SK-N-SH (cell line): ENCODE measurements around the gene DENND1A. TPM values are rescaled to one million over a fixed set of nuclear protein-coding genes. Genes with fewer than 3 reads are reported as not detected.

Experiments used
- CTCF ChIA-PET: fragments of 300-600, 350-600 bp; formaldehyde crosslinking; extraction: SDS; loops from one replicate; lab custom pipeline; 2021; lab: Yijun Ruan, JAX
- POLR2A ChIA-PET: fragments of 350-600 bp; sonication (Branson Sonifier 250); formaldehyde crosslinking; extraction: SDS; loops from one replicate; lab custom pipeline; 2020; ENCODE audit warnings: antibody characterized with exemption, inconsistent platforms; lab: Yijun Ruan, JAX
- DNase-seq: peaks from one replicate; pipeline ENCODE4 v3.0.0; 2012
- H2AFZ ChIP-seq: fragments of 200-600 bp; sonication (generic); 2 replicates; pipeline ENCODE4 v1.8.1; 2016; ENCODE audit warnings: antibody characterized with exemption, mild to moderate bottlenecking, low read depth
- H3F3A ChIP-seq: fragments of 200-600 bp; sonication (generic); replicated peaks from 2 replicates; pipeline ENCODE3; 2016; ENCODE audit warnings: antibody characterized with exemption, mild to moderate bottlenecking; ENCODE audit not compliant: insufficient read depth
- H3K27ac ChIP-seq, 2 experiments: fragments of 200-500 bp in 1 of 2; fragments of 200-600 bp in 1 of 2; sonication (Bioruptor generic) in 1 of 2; sonication (generic), shearing (Covaris generic) in 1 of 2; 2 replicates each; pipeline versions ENCODE4 v1.5.1 to v1.6.1; 2014 to 2016; ENCODE audit warnings: low read depth in 2 of 2, inconsistent platforms in 1 of 2, low read length in 1 of 2, mild to moderate bottlenecking in 1 of 2, mixed read lengths in 1 of 2
- H3K27me3 ChIP-seq: fragments of 200-600 bp; sonication (generic), shearing (Covaris generic); 2 replicates; pipeline ENCODE4 v1.6.1; 2016; ENCODE audit warnings: mixed run types; ENCODE audit not compliant: insufficient read depth
- H3K36me3 ChIP-seq, 2 experiments: fragments of 200-500 bp in 1 of 2; fragments of 200-600 bp in 1 of 2; sonication (Bioruptor generic) in 1 of 2; sonication (generic) in 1 of 2; replicated peaks in 1 of 2; 2 replicates each; pipeline versions ENCODE3 to v1.5.1; 2014 to 2016; ENCODE audit warnings: low read length in 1 of 2, mild to moderate bottlenecking in 1 of 2; ENCODE audit not compliant: insufficient read depth in 2 of 2, control insufficient read depth in 1 of 2
- H3K4me1 ChIP-seq, 2 experiments: fragments of 200-500 bp in 1 of 2; fragments of 200-600 bp in 1 of 2; sonication (Bioruptor generic) in 1 of 2; sonication (generic), shearing (Covaris generic) in 1 of 2; 2 replicates each; pipeline versions ENCODE4 v1.5.1 to v1.6.1; 2014 to 2016; ENCODE audit warnings: low read depth in 1 of 2, low read length in 1 of 2, mixed run types in 1 of 2; ENCODE audit not compliant: insufficient read depth in 2 of 2, control insufficient read depth in 1 of 2
- H3K4me2 ChIP-seq: fragments of 200-600 bp; sonication (generic), shearing (Covaris generic); 2 replicates; pipeline ENCODE4 v1.6.1; 2017; ENCODE audit warnings: mixed run types
- H3K4me3 ChIP-seq, 2 experiments: fragments of 200-500 bp in 1 of 2; fragments of 200-600 bp in 1 of 2; sonication (Bioruptor generic) in 1 of 2; sonication (generic), shearing (Covaris generic) in 1 of 2; 2 replicates each; pipeline versions ENCODE4 v1.5.1 to v1.8.1; 2014 to 2016; ENCODE audit warnings: low read depth in 2 of 2, inconsistent platforms in 1 of 2, low read length in 1 of 2, mild to moderate bottlenecking in 1 of 2, mixed read lengths in 1 of 2, moderate library complexity in 1 of 2
- H3K79me2 ChIP-seq: fragments of 200-600 bp; sonication (generic); 2 replicates; pipeline ENCODE4 v1.8.1; 2017; ENCODE audit warnings: mild to moderate bottlenecking; ENCODE audit not compliant: insufficient read depth
- H3K9ac ChIP-seq: fragments of 200-600 bp; sonication (generic); 2 replicates; pipeline ENCODE4 v1.6.1; 2017; ENCODE audit warnings: mixed run types
- H3K9me2 ChIP-seq: fragments of 200-600 bp; sonication (generic); 2 replicates; pipeline ENCODE4 v1.6.1; 2017; ENCODE audit warnings: mixed run types
- H3K9me3 ChIP-seq: fragments of 200-600 bp; sonication (generic); 2 replicates; pipeline ENCODE4 v1.6.1; 2017; ENCODE audit warnings: mixed run types, mild to moderate bottlenecking, moderate library complexity
- H4K20me1 ChIP-seq: fragments of 200-600 bp; sonication (generic); 2 replicates; pipeline ENCODE4 v1.6.1; 2017; ENCODE audit warnings: mild to moderate bottlenecking, mixed run types; ENCODE audit not compliant: insufficient read depth
- ELF1 ChIP-seq: IDR thresholded peaks from 2 replicates; pipeline ENCODE4 v1.4.0; 2012
- FOSL2 ChIP-seq: IDR thresholded peaks from 2 replicates; pipeline ENCODE4 v1.4.0; 2012; ENCODE audit warnings: low read depth, mild to moderate bottlenecking, moderate library complexity, borderline replicate concordance
- MAX ChIP-seq: IDR thresholded peaks from 2 replicates; pipeline ENCODE4 v1.4.0; 2012; ENCODE audit warnings: low read depth
- NFIC ChIP-seq: IDR thresholded peaks from 2 replicates; pipeline ENCODE4 v1.4.0; 2012; ENCODE audit warnings: borderline replicate concordance
- NRF1 ChIP-seq: IDR thresholded peaks from 2 replicates; pipeline ENCODE4 v1.6.1; 2012; ENCODE audit warnings: low read depth, mild to moderate bottlenecking, low read length
- POLR2AphosphoS5 ChIP-seq: IDR thresholded peaks from 2 replicates; pipeline ENCODE4 v1.6.1; 2012; ENCODE audit warnings: low read depth, low read length
- RAD21 ChIP-seq: IDR thresholded peaks from 2 replicates; pipeline ENCODE4 v1.6.1; 2012; ENCODE audit warnings: mild to moderate bottlenecking, low read length
- RCOR1 ChIP-seq: fragments of 150-350 bp; IDR thresholded peaks from 2 replicates; pipeline ENCODE4 v1.6.1; 2017; ENCODE audit warnings: antibody characterized with exemption, low read length
- RXRA ChIP-seq: IDR thresholded peaks from 2 replicates; pipeline ENCODE4 v1.4.0; 2012; ENCODE audit warnings: low read depth, mild to moderate bottlenecking, borderline replicate concordance
- TAF1 ChIP-seq: IDR thresholded peaks from 2 replicates; pipeline ENCODE4 v1.6.1; 2012; ENCODE audit warnings: low read depth, mild to moderate bottlenecking, low read length, moderate library complexity, borderline replicate concordance
- TCF12 ChIP-seq: IDR thresholded peaks from 2 replicates; pipeline ENCODE4 v1.4.0; 2012
- ZBTB33 ChIP-seq: IDR thresholded peaks from 2 replicates; pipeline ENCODE4 v1.4.0; 2012; ENCODE audit warnings: low read depth, borderline replicate concordance
- whole genome bisulfite sequencing: methylation state at CpG from one replicate; pipeline ENCODE4 v1.1.6; 2017; ENCODE audit warnings: low lambda C conversion rate; 5-methylcytosine and 5-hydroxymethylcytosine counted together
- polyA plus RNA-seq, 3 experiments: library from polyadenylated mRNA; depleted of rRNA; stranded (reverse); fragments of >200 nt; gene quantifications; 2 replicates each; pipeline ENCODE4 v1.2.3, GENCODE V29; 2012
- TF ChIP-seq, protein P1 (sequence below): IDR thresholded peaks from 2 replicates; pipeline ENCODE4 v1.6.1; 2012; ENCODE audit warnings: mild to moderate bottlenecking, low read depth, low read length, moderate library complexity
- TF ChIP-seq, protein P2 (sequence below): fragments of 150-350 bp; IDR thresholded peaks from 2 replicates; pipeline ENCODE4 v1.6.1; 2016; ENCODE audit warnings: mild to moderate bottlenecking, low read depth, low read length

The DENND1A gene
- polyA plus RNA-seq, 1 of the 3 experiments (the other 2 are of a cell fraction): 25.4 TPM

DNA sequence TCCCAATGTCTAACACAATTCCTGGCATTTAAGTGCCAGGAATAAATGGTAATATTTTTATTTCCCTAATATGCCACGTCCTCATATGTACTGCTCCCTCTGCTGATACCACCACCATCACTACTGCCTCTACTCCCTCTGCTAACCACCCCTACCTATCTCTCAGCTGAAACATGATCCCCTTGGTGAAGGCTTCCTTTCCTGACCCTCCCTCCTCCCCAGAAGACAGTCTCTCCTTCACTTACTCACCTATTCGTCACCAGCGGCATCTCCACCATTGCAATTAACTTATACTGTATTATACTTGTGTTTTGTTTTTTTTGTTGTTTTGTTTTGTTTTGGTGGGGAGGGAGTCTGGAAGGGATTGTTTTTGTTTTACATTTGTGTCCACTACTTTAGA lies 4.8 kb downstream of the DENND1A start:
- CTCF ChIA-PET: no interaction called here
- Histone ChIP-seq H3K4me2 (no peak overlapping the region), H2AFZ (no peak overlapping the region), H3K4me1 (peaks cover 15 to 31% of the 10 kb centered on the region in 2 experiments; a peak in 3 of 4 replicates), H3K4me3 (no peak overlapping the region), H3K79me2 (peaks cover 39% of the 10 kb centered on the region), H4K20me1 (peaks cover 28% of the 10 kb centered on the region), H3K9me2 (no peaks in the 10 kb centered on the region), H3K27ac (no peak overlapping the region), H3F3A (peaks cover 13% of the 10 kb centered on the region), H3K36me3 (no peaks in the 10 kb centered on the region), H3K9me3 (no peaks in the 10 kb centered on the region), H3K9ac (no peak overlapping the region), H3K27me3 (no peaks in the 10 kb centered on the region)
- TF ChIP-seq, protein P1, sequence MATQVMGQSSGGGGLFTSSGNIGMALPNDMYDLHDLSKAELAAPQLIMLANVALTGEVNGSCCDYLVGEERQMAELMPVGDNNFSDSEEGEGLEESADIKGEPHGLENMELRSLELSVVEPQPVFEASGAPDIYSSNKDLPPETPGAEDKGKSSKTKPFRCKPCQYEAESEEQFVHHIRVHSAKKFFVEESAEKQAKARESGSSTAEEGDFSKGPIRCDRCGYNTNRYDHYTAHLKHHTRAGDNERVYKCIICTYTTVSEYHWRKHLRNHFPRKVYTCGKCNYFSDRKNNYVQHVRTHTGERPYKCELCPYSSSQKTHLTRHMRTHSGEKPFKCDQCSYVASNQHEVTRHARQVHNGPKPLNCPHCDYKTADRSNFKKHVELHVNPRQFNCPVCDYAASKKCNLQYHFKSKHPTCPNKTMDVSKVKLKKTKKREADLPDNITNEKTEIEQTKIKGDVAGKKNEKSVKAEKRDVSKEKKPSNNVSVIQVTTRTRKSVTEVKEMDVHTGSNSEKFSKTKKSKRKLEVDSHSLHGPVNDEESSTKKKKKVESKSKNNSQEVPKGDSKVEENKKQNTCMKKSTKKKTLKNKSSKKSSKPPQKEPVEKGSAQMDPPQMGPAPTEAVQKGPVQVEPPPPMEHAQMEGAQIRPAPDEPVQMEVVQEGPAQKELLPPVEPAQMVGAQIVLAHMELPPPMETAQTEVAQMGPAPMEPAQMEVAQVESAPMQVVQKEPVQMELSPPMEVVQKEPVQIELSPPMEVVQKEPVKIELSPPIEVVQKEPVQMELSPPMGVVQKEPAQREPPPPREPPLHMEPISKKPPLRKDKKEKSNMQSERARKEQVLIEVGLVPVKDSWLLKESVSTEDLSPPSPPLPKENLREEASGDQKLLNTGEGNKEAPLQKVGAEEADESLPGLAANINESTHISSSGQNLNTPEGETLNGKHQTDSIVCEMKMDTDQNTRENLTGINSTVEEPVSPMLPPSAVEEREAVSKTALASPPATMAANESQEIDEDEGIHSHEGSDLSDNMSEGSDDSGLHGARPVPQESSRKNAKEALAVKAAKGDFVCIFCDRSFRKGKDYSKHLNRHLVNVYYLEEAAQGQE: no peak
- TF ChIP-seq FOSL2 (no peak), ZBTB33 (no peak), ELF1 (no peak), RAD21 (no peak), RXRA (no peak), NFIC (no peak), MAX (no peak), TAF1 (no peak), POLR2AphosphoS5 (no peak), NRF1 (no peak), RCOR1 (no peak), TCF12 (no peak)
- TF ChIP-seq, protein P2, sequence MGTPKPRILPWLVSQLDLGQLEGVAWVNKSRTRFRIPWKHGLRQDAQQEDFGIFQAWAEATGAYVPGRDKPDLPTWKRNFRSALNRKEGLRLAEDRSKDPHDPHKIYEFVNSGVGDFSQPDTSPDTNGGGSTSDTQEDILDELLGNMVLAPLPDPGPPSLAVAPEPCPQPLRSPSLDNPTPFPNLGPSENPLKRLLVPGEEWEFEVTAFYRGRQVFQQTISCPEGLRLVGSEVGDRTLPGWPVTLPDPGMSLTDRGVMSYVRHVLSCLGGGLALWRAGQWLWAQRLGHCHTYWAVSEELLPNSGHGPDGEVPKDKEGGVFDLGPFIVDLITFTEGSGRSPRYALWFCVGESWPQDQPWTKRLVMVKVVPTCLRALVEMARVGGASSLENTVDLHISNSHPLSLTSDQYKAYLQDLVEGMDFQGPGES: no peak
- 81% methylated on average over 3 of the region's 3 CpGs for WGBS
- no peak for DNase-seq
- POLR2A ChIA-PET: no interaction called here
